GM12872 (cell line): ENCODE results near the gene TACC2.

ENCODE experiments used
- CTCF ChIP-seq: IDR thresholded peaks from 3 replicates; pipeline ENCODE4 v1.5.1; 2011; ENCODE audit warnings: low read depth, mild to moderate bottlenecking, low read length, moderate library complexity; ENCODE audit not compliant: insufficient read depth

Gene TACC2

GRCh38 chr10:121994429-121994941 is 5.5 kb downstream of the TACC2 start:
- no peak for TF ChIP-seq CTCF

- TF ChIP-seq CTCF = no peak
Observed at GRCh38 chr10:121998462-121998861, 9.5 kb downstream of the TACC2 start.

GRCh38 chr10:121999301-121999700 is 10.3 kb downstream of the TACC2 start:
- no peak for TF ChIP-seq CTCF

GRCh38 chr10:122001698-122002097 is 12.7 kb downstream of the TACC2 start:
- TF ChIP-seq CTCF = no peak

- TF ChIP-seq CTCF = no peak
Observed at GRCh38 chr10:122007415-122007814, 18.5 kb downstream of the TACC2 start.

- no peak for TF ChIP-seq CTCF
Observed at GRCh38 chr10:122010405-122011050, 21.6 kb downstream of the TACC2 start.

- no peak for TF ChIP-seq CTCF
Observed at GRCh38 chr10:122012731-122013130, 23.8 kb downstream of the TACC2 start.

GRCh38 chr10:122013311-122013780 is 24.4 kb downstream of the TACC2 start:
- no peak for TF ChIP-seq CTCF
